ENCODE data around the gene ACBD4. TPM values are rescaled to one million over a fixed set of nuclear protein-coding genes. Genes with fewer than 3 reads are reported as not detected.
A peak's percentile ranks its signal among the peaks of the same experiment; 100 is the strongest.

Gene ACBD4
- total RNA-seq, 4 donors from 2014 or later = 6.2 to 37.7 (median 10.9) TPM

DNA sequence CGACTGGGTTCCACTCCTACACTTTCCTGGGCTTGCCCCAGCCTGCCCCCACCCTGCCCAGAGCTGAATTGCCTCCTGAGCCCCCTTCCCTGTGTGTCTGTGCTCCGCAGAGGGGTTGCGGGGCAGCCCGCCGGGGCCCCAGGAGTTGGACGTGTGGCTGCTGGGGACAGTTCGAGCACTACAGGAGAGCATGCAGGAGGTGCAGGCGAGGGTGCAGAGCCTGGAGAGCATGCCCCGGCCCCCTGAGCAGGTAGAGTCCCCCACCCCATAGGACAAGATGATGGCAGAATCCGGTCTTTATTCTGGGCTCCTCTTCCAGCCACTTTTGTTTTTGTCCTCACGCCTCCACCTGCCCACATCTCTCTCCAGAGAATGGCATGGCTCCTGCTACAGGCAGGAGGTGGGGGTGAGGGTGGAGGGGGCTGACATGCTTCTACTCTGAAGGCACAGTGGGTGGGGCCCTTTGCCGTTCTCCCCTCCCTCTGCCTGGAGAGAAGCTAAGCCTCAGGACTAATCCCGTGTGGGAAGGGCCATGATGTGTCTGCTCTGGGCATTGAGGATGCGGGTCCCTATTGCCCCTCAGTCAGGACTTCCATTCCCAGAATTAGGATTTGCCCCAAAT lies 3.5 kb downstream of the ACBD4 start:
- 72% methylated on average over 11 of the region's 14 CpGs for WGBS
- no peak for DNase-seq (ENCODE audit: low spot score in 2 of 2)

DNA sequence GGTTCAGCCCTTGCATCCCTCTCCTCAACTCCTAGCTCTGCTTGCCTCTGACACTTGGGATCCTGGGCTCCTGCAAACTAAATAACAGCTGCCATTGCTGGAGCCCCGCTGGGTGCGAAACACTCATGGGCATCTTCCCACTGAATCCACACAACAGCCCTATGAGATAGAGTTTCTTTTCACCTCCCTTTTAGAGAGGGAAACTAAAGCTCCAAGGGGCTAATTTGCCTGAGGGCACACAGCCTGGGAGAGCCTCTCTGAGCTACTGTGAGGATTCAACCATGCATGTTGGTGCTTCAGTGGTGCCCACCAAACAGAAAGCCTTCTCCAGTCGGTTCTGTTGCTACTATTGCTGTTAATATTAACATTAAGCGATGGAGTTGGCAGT lies 4.0 kb downstream of the ACBD4 start:
- 83% methylated on average over 4 of the region's 4 CpGs for WGBS
- no peaks in the 10 kb centered on the region for H3K36me3 ChIP-seq
- no peak for TF ChIP-seq POLR2A (IDR thresholded peaks at IDR 0.05)
- TF ChIP-seq, protein P1, sequence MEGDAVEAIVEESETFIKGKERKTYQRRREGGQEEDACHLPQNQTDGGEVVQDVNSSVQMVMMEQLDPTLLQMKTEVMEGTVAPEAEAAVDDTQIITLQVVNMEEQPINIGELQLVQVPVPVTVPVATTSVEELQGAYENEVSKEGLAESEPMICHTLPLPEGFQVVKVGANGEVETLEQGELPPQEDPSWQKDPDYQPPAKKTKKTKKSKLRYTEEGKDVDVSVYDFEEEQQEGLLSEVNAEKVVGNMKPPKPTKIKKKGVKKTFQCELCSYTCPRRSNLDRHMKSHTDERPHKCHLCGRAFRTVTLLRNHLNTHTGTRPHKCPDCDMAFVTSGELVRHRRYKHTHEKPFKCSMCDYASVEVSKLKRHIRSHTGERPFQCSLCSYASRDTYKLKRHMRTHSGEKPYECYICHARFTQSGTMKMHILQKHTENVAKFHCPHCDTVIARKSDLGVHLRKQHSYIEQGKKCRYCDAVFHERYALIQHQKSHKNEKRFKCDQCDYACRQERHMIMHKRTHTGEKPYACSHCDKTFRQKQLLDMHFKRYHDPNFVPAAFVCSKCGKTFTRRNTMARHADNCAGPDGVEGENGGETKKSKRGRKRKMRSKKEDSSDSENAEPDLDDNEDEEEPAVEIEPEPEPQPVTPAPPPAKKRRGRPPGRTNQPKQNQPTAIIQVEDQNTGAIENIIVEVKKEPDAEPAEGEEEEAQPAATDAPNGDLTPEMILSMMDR (IDR thresholded peaks at IDR 0.05) = no peak
- no peak for TF ChIP-seq POLR2AphosphoS5 (IDR thresholded peaks at IDR 0.05)
- TF ChIP-seq EP300 (IDR thresholded peaks at IDR 0.05) = no peak
- H3K27ac ChIP-seq = no peak overlapping the region
- H3K4me1 ChIP-seq = peaks cover 25% of the 10 kb centered on the region
- no peak overlapping the region for H3K4me3 ChIP-seq
- no peaks in the 10 kb centered on the region for H3K9me3 ChIP-seq
- no peak for DNase-seq (ENCODE audit: low spot score in 2 of 2)
- no peaks in the 10 kb centered on the region for H3K27me3 ChIP-seq

More for the DNA sequence above, 3.5 kb downstream of the ACBD4 start:
- Histone ChIP-seq H3K36me3 (no peaks in the 10 kb centered on the region), H3K4me3 (no peak overlapping the region), H3K4me1 (peaks cover 20% of the 10 kb centered on the region), H3K27ac (no peak overlapping the region), H3K27me3 (no peaks in the 10 kb centered on the region), H3K9me3 (no peaks in the 10 kb centered on the region)
- no peak for TF ChIP-seq POLR2AphosphoS5 (IDR thresholded peaks at IDR 0.05)
- no peak for TF ChIP-seq POLR2A (IDR thresholded peaks at IDR 0.05)
- TF ChIP-seq EP300 (IDR thresholded peaks at IDR 0.05) = no peak
- TF ChIP-seq, protein P1 (IDR thresholded peaks at IDR 0.05) = no peak

DNA sequence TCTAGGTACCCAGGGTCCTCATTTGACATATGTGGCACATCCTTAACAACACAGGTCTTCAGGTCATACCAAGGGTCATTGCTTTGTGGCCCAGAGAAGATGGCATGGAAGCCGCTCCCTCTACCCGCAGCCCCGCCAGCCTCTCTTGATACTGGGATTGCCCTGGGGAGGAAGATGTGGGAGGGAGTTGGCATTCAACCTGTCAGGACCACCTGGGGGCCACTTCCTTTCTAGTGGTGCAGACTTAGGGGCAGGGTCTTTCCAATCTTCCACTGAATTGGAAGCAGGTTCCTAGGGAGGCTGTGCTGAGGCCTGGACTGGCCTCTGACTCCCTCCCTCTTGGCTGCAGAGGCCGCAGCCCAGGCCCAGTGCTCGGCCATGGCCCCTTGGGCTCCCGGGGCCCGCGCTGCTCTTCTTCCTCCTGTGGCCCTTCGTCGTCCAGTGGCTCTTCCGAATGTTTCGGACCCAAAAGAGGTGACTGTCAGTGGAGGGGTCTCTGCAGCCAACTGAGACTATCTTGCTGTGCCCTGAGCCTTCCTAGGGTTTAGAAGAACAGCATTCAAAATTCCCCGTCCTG lies 7.7 kb downstream of the ACBD4 start:
- WGBS = 71% methylated on average over 12 of the region's 13 CpGs
- no peak for DNase-seq (ENCODE audit: low spot score in 2 of 2)
- no peak for TF ChIP-seq POLR2A (IDR thresholded peaks at IDR 0.05)
- no peak for TF ChIP-seq EP300 (IDR thresholded peaks at IDR 0.05)
- TF ChIP-seq POLR2AphosphoS5 (IDR thresholded peaks at IDR 0.05) = no peak
- Histone ChIP-seq H3K4me1 (peaks cover 35% of the 10 kb centered on the region), H3K27ac (peak overlapping the region; percentile 90), H3K4me3 (peak overlapping the region; percentile 60), H3K27me3 (no peaks in the 10 kb centered on the region), H3K36me3 (no peaks in the 10 kb centered on the region), H3K9me3 (no peaks in the 10 kb centered on the region)

DNA sequence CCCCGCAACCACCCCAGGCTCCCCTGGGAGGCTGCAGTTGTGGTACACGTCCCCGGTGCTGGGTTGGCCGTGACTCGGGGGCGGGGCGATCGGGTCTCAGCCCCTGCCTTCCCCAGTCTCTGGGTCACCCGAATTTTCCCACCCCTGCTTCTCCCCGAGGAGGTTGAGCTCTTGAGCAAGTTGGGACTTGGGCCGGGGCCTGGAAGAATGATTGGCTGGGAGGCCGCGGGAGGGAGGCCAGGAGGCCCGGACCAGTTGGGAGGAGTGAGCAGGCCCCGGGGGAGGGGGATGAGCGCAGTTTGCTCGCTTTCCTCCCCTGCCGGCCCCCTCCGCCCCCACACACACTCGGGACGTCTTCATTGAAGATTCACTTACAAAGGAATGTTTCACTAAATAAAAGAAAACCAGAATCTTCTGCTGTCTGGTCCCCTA lies 8.3 kb downstream of the ACBD4 start:
- H3K27ac ChIP-seq = peak overlapping the region; percentile 90
- H3K36me3 ChIP-seq = no peaks in the 10 kb centered on the region
- WGBS = 0% methylated on average over 10 of the region's 21 CpGs
- DNase-seq (ENCODE audit: low spot score in 2 of 2) = peak; percentile 96
- H3K4me1 ChIP-seq = peaks cover 38% of the 10 kb centered on the region
- H3K4me3 ChIP-seq = peak overlapping the region; percentile 60
- no peaks in the 10 kb centered on the region for H3K27me3 ChIP-seq
- H3K9me3 ChIP-seq = no peaks in the 10 kb centered on the region
- TF ChIP-seq POLR2AphosphoS5 (IDR thresholded peaks at IDR 0.05) (peak in 1 of 3 donors; percentile 20), POLR2A (IDR thresholded peaks at IDR 0.05) (no peak), EP300 (IDR thresholded peaks at IDR 0.05) (no peak)

DNA sequence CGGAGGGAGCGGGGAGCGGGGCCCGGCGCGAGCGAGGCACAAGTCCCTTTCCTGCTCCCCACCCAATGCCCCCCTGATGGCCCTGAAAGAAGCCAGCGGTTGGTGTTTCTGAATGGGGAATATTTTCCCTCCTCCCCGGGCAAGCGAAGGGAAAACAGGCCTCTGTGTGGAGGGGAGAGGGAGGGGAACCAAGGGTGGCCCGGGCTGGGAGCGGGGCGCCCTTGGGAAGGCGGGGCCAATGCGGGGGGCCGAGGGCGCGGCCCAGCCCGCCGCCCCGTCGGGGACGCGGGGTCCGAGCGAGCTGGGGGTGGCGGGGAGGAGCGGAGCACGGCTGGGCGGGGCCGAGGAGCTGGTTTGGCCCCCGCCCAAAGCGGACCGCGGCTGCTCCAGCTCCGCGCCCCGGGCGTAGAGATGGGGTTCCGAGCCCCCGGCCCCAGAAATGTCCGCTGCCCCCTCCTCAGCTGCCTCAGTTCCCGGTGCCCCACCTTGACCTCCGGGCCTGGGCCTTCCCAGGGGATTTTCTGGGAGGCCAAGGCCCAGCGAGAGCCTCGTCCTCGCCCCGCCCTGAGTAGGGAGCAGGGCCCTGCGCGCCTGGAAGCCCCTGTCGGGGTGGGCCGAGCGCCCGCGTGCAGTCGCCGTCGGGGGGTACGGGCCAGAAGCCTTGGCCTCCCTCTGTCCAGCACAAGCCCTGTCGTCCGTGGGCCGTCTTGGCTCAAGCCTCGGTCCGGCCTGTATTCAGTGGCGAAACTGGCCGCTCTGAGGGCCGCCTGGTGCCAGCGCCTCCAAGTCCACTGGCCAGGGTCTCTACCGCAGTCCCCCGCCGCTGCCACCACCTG lies 8.9 kb downstream of the ACBD4 start:
- Histone ChIP-seq H3K4me3 (peak overlapping the region; percentile 60), H3K4me1 (peaks cover 39% of the 10 kb centered on the region), H3K36me3 (no peaks in the 10 kb centered on the region), H3K27me3 (no peaks in the 10 kb centered on the region), H3K27ac (peak overlapping the region; percentile 90), H3K9me3 (no peaks in the 10 kb centered on the region)
- 0% methylated on average over 18 of the region's 71 CpGs for WGBS
- DNase-seq (ENCODE audit: low spot score in 2 of 2) = peak in 1 of 2 donors; percentile 83
- TF ChIP-seq EP300 (IDR thresholded peaks at IDR 0.05) = no peak
- TF ChIP-seq POLR2A (IDR thresholded peaks at IDR 0.05) = no peak
- TF ChIP-seq, protein P1 (IDR thresholded peaks at IDR 0.05) = no peak
- TF ChIP-seq POLR2AphosphoS5 (IDR thresholded peaks at IDR 0.05) = no peak

DNA sequence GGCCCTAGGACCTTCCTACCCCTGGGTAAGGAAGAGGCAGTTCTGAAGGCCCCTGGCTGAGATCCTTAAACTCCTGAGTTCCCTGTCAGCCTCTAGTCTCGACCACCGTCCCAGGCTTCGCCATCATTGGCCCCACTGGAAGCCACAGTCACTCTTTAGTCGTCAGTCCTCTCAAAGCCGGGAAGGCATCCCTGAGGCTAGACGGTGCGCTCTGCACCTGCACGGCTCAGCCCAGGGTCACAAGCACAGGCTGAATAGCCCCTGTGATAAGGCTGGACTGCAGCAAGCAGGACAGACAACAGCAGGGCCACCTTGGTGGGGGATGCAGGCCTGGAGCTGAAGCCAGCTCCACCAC lies 9.5 kb downstream of the ACBD4 start:
- H3K4me1 ChIP-seq = peaks cover 39% of the 10 kb centered on the region
- 81% methylated on average over 3 of the region's 8 CpGs for WGBS
- peak overlapping the region; percentile 90 for H3K27ac ChIP-seq
- no peaks in the 10 kb centered on the region for H3K36me3 ChIP-seq
- no peak for DNase-seq (ENCODE audit: low spot score in 2 of 2)
- H3K27me3 ChIP-seq = no peaks in the 10 kb centered on the region
- no peak for TF ChIP-seq EP300 (IDR thresholded peaks at IDR 0.05)
- TF ChIP-seq, protein P1 (IDR thresholded peaks at IDR 0.05) = no peak
- TF ChIP-seq POLR2AphosphoS5 (IDR thresholded peaks at IDR 0.05) = no peak
- no peak for TF ChIP-seq POLR2A (IDR thresholded peaks at IDR 0.05)
- H3K4me3 ChIP-seq = peak overlapping the region; percentile 60
- no peaks in the 10 kb centered on the region for H3K9me3 ChIP-seq

Data from suprapubic skin (tissue), 4 donors.